ENCODE results near the gene PRMT7. TPM values are rescaled to one million over a fixed set of nuclear protein-coding genes. Genes with fewer than 3 reads are reported as not detected.

Gene PRMT7
- total and polyA plus RNA-seq, 2 of the 8 experiments (the other 6 are each of a cell fraction or from before 2014, with no cell fraction given): 48.2 to 49.3 TPM

- Histone ChIP-seq H3K36me3 (ENCODE audit: control insufficient read depth in 2 of 4, insufficient read depth in 4 of 4, low read length in 3 of 4) (no peaks in the 10 kb centered on the region), H2BK12ac (ENCODE audit: low read depth, low read length) (no peak overlapping the region), H4K20me1 (replicated peaks in 1 of 2; ENCODE audit: control insufficient read depth in 1 of 2, insufficient read depth in 2 of 2, low read length in 2 of 2) (no peaks in the 10 kb centered on the region), H2BK20ac (ENCODE audit: low read length) (no peak overlapping the region), H3K27me3 (replicated peaks in 1 of 4; ENCODE audit: control insufficient read depth in 3 of 4, extremely low read depth in 1 of 4, insufficient read depth in 3 of 4, low read length in 3 of 4) (peaks cover 0 to 2% (median 0%) of the 10 kb centered on the region in 4 experiments; a peak in 2 of 7 replicates), H3K27ac (ENCODE audit: low read depth, low read length) (no peak overlapping the region), H3K4me1 (replicated peaks in 1 of 4; ENCODE audit: control insufficient read depth in 3 of 4, insufficient read depth in 4 of 4, low read length in 3 of 4) (peaks cover 0 to 2% (median under 1%) of the 10 kb centered on the region in 4 experiments; a peak in 4 of 7 replicates), H3K4me3 (ENCODE audit: extremely low read depth in 1 of 4, insufficient read depth in 2 of 4, low read depth in 3 of 4, low read length in 4 of 4) (no peak overlapping the region), H3K4me2 (ENCODE audit: insufficient read depth in 1 of 2, low read depth in 2 of 2, low read length in 2 of 2) (no peak overlapping the region), H4K91ac (replicated peaks; ENCODE audit: insufficient read length, low read length) (no peak overlapping the region), H4K8ac (ENCODE audit: extremely low read depth, insufficient read depth, low read length) (no peak overlapping the region; the same call in 1 of the 2 replicates), H3K23ac (ENCODE audit: insufficient read length) (no peak overlapping the region), H3K23me2 (ENCODE audit: low read depth, low read length) (no peaks in the 10 kb centered on the region), H3K4ac (replicated peaks; ENCODE audit: insufficient read length, low read depth, low read length) (no peak overlapping the region), H2BK15ac (ENCODE audit: low read length) (no peak overlapping the region), H3K79me2 (ENCODE audit: control insufficient read depth in 1 of 2, insufficient read depth in 2 of 2, low read length in 2 of 2) (no peaks in the 10 kb centered on the region), H2BK5ac (ENCODE audit: low read depth, low read length) (no peak overlapping the region), H3K14ac (ENCODE audit: insufficient read length) (no peak overlapping the region), H2BK120ac (replicated peaks; ENCODE audit: low read depth, low read length) (no peak overlapping the region), H2AFZ (ENCODE audit: low read length) (no peak overlapping the region), H3K79me1 (ENCODE audit: low read depth, low read length) (no peaks in the 10 kb centered on the region), H3K56ac (replicated peaks; ENCODE audit: insufficient read length, low read depth, low read length) (no peak overlapping the region), H3K9ac (replicated peaks in 1 of 4; ENCODE audit: extremely low read depth in 1 of 4, low read depth in 3 of 4, low read length in 3 of 4) (no peak overlapping the region), H3K9me3 (ENCODE audit: insufficient read depth in 2 of 2, low read depth in 1 of 2, low read length in 1 of 2) (no peaks in the 10 kb centered on the region), H3K18ac (ENCODE audit: extremely low read depth, low read length) (no peak overlapping the region), H4K5ac (ENCODE audit: insufficient read length, low read depth, low read length) (no peak overlapping the region), H2AK5ac (ENCODE audit: low read depth, low read length) (no peak overlapping the region)
- 100% methylated on average over 3 of the region's 3 CpGs; no CpG with 5 or more reads in 1 of the 2 experiments for WGBS, 2 experiments (ENCODE audit: extremely low coverage in 1 of 2, insufficient coverage in 1 of 2, insufficient read length in 1 of 2, insufficient replicate concordance in 2 of 2, low coverage in 1 of 2, low lambda C conversion rate in 2 of 2, missing lambda C conversion rate in 1 of 2)
- CTCF ChIA-PET (ENCODE audit: partially characterized antibody): interaction anchor here (0.8 to 14.3 kb wide), 7 partner anchors 8 to 137 kb away, joined by 3 to 221 read pairs (median 11); no protein-coding TSS in a partner anchor
- FAIRE-seq: no peak
- DNase-seq (ENCODE audit: low read depth in 1 of 2, low spot score in 2 of 2): no peak
- POLR2A ChIA-PET (ENCODE audit: partially characterized antibody): no interaction called here
- TF ChIP-seq BACH1 (IDR thresholded peaks at IDR 0.05; ENCODE audit: low read length) (no peak), SUZ12 (IDR thresholded peaks at IDR 0.05; ENCODE audit: low read length) (no peak), POLR2A (IDR thresholded peaks at IDR 0.05; ENCODE audit: control extremely low read depth in 1 of 2, low read depth in 2 of 2, low read length in 2 of 2) (no peak), SP1 (IDR thresholded peaks at IDR 0.05; ENCODE audit: low read depth, low read length) (no peak), SIN3A (conservative IDR thresholded peaks at IDR 0.05 in 1 of 2, IDR thresholded peaks at IDR 0.05 in 1 of 2; ENCODE audit: low read depth in 1 of 2, low read length in 2 of 2) (no peak), USF2 (IDR thresholded peaks at IDR 0.05; ENCODE audit: low read length) (no peak), E2F6 (IDR thresholded peaks at IDR 0.05) (no peak), EGR1 (IDR thresholded peaks at IDR 0.05; ENCODE audit: borderline replicate concordance, low read depth, low read length) (no peak), RAD21 (IDR thresholded peaks at IDR 0.05 in 1 of 2, conservative IDR thresholded peaks at IDR 0.05 in 1 of 2; ENCODE audit: low read depth in 2 of 2, low read length in 2 of 2) (no peak), CBX5 (IDR thresholded peaks at IDR 0.05; ENCODE audit: low read depth, low read length) (no peak), EP300 (IDR thresholded peaks at IDR 0.05; ENCODE audit: borderline replicate concordance in 1 of 2, low read depth in 2 of 2, low read length in 2 of 2) (no peak), GABPA (IDR thresholded peaks at IDR 0.05; ENCODE audit: borderline replicate concordance, insufficient read depth, low read length) (no peak)
These were observed 61.5 kb downstream of the PRMT7 start for GRCh38 chr16:68372381-68372720.
